ENCODE data around the gene MCOLN1.
"Not testable (repeated sequence)": the region's sequence is repeated elsewhere in the genome, so short reads cannot be mapped to it uniquely, and the experiment has no call there.

MCOLN1 gene

DNA sequence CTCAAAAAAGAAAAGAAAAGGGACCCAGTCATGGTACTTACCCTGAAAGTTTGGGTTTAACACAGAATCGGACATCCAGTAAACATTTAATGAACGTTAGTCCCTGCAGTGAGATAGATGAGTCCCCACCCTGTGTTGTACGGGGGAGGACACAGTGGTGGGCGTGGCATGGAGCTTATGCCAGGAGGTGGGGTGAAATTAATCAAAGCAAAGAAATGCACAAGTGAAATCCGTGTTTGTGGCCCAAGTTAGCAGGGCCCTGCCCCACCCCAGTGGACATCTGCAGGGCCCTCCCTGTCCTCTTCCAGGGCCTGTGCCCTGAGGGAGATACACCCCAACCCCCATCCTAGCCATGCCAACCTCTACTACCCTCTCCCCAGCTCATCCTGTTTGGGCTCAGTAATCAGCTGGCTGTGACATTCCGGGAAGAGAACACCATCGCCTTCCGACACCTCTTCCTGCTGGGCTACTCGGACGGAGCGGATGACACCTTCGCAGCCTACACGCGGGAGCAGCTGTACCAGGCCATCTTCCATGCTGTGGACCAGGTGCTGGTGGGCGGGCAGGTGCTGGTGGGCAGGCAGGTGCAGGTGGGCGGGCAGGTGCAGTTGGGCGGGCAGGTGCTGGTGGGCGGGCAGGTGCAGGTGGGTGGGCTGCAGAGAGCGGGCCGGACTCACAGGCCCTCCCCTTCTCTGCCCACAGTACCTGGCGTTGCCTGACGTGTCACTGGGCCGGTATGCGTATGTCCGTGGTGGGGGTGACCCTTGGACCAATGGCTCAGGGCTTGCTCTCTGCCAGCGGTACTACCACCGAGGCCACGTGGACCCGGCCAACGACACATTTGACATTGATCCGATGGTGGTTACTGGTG lies 3.9 kb downstream of the MCOLN1 start:
- no peak for DNase-seq

DNA sequence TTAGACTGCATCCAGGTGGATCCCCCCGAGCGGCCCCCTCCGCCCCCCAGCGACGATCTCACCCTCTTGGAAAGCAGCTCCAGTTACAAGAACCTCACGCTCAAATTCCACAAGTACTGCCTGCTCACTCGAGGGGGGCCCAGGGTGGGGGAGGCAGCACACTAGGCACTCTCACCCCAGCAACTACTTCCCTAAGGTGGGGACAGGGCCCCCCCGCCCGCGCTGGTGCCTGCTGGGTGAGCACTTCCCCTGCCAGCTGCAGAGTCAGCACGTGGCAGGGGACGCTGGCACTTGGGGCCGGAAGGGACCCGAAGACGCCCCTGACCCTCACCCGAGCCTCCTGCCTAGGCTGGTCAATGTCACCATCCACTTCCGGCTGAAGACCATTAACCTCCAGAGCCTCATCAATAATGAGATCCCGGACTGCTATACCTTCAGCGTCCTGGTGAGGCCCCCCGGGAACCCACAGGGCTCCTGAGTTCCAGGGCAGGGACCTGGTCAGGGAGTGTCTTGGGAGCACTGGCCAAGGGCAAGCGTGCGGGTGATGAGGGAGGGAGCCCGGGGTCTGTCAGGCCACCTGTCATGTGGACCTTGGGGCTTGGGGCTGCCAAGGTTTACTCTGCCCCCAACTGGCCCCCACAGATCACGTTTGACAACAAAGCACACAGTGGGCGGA lies 5.2 kb downstream of the MCOLN1 start:
- DNase-seq = no peak

DNA sequence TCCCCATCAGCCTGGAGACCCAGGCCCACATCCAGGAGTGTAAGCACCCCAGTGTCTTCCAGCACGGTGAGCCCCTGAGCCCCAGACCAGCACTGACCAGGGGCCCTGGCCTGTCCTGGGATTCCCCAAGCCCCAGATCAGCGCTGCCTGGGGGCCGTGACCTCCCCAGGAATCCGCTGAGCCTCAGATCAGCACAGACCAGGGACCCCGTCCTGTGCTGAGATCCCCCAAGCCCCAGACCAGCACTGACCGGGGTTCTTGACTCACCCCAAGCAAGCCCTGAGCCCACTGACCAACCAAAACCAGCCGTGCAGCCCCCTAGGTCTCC lies 5.7 kb downstream of the MCOLN1 start:
- no peak for DNase-seq

DNA sequence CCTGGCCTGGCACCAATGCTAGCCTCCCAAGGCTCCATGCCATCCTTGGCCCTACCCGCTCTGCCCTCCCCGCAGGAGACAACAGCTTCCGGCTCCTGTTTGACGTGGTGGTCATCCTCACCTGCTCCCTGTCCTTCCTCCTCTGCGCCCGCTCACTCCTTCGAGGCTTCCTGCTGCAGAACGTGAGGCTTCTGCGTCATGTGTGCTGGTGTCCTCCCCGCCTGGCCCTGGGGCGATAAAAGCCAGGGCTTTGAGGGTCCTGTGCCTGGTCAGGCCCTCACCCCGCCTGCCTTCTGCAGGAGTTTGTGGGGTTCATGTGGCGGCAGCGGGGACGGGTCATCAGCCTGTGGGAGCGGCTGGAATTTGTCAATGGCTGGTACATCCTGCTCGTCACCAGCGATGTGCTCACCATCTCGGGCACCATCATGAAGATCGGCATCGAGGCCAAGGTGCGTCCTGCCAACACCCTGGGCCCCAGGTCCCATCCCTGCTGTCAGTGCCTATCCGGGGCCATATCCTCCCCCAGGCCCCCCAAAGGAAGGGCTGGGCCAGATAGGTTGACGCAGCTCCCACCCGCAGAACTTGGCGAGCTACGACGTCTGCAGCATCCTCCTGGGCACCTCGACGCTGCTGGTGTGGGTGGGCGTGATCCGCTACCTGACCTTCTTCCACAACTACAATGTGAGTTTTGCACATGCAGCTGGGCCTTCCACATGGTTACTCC lies 6.3 kb downstream of the MCOLN1 start:
- DNase-seq = no peak

DNA sequence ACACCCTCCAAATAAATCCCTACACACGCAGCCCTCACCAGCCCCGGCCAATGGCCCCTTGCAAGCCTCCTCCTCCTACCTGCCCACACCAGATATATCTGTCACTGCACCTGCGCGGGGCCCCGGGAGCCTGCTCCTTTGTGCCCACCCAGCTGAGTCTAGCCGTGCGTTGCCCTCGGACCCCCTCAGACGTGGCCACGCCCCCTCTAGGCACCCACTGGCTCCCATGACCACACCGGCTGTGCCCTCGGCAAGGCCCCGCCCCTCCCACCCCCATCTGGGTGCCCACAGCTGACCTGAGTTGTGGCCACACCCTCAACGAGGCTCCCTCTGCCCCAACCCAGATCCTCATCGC lies 6.8 kb downstream of the MCOLN1 start:
- DNase-seq = no peak

DNA sequence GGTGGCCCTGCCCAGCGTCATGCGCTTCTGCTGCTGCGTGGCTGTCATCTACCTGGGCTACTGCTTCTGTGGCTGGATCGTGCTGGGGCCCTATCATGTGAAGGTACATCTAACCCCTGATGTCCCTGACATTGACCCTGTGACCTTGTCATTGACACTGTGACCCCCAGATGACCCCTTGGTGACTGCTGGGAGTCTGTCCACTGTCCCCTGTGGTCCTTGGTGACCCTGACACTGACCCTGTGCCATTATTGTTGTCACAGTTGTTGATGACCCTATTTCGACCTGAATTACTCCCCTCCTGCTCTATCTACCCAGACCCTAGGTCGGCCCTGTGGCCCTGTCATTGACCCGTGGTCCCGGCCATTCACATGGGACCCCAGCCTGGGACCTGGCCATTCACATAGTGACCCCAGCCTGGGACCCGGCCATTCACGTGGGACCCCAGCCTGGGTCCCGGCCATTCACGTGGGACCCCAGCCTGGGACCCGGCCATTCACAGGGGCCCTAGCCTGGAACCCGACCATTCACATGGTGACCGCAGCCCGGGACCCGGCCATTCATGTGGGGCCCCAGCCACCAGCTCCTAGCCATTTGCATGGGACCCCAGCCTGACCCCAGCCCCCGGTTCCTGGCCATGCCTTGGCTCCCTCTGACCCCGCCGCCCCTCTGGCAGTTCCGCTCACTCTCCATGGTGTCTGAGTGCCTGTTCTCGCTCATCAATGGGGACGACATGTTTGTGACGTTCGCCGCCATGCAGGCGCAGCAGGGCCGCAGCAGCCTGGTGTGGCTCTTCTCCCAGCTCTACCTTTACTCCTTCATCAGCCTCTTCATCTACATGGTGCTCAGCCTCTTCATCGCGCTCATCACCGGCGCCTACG lies 7.4 kb downstream of the MCOLN1 start:
- no peak for DNase-seq

DNA sequence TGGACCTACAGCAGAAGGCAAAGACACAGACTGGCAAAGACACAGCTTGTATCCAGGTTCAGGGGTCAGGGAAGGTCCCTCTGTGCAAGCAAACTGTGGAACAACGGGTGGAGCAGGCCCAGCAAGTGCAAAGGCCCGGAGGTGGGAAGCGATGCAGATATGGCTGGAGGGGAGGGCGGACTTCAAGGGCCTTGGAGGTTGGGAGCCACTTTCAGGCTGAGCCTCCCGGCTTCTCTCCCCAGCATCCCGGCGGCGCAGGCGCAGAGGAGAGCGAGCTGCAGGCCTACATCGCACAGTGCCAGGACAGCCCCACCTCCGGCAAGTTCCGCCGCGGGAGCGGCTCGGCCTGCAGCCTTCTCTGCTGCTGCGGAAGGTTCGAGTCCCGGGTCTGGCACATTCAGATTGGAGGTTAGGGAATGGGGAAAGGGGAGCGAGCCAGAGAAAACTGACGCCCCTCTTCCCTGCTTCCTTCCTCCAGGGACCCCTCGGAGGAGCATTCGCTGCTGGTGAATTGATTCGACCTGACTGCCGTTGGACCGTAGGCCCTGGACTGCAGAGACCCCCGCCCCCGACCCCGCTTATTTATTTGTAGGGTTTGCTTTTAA lies 11.0 kb downstream of the MCOLN1 start:
- peak; percentile 53 for DNase-seq

DNA sequence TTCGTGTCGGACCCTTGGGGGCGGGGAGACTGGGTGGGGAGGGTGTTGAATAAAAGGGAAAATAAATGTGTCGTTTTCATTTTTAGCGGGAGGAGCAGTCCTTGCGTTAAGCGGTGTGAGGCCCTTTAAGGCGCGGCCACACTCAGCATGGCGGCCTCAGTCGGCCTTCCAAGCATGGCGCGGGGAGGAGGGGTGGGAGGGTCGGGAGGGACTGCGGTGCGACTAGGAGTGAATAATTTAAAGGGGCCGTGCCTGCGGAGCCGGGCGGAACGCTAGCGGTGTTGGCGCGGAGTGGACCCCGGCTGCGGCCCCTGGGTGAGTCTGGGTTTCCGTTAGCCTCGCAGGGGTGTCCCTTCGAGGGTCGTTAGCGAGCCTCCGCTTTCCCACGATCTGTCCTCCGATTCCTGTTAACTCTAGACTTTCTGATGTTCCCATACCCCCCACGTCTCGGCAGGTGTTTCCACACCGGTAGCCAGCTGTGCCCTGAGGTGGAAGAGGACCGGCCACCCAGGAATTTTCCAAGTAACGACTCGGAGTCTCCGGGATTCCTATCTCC lies 11.6 kb downstream of the MCOLN1 start:
- DNase-seq = peak; percentile 61

DNA sequence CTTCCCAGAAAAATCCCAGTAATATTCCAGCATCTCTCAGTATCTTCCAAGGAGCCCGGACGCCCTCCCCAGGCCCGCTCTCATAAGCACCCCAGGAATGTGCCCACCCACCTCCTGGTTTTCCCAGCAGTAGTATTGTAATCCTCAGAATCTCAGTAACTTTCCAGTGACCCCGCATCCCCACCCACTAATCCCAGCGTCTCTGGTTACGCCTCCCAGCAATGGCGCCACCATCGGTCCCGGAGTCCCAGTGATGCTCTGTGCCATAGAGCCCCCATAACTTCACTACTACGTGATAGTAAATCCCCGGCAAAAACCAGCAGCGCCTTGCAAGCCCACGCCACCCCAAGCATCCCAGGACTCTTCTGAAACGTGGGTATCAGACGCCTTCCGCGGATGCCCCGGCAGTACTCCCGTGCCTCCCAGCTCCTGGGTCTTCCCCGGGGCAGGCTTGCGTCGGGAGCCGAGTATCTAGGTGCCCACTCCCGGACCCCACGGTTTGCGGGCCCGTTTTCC lies 12.2 kb downstream of the MCOLN1 start:
- DNase-seq = peak; percentile 23

DNA sequence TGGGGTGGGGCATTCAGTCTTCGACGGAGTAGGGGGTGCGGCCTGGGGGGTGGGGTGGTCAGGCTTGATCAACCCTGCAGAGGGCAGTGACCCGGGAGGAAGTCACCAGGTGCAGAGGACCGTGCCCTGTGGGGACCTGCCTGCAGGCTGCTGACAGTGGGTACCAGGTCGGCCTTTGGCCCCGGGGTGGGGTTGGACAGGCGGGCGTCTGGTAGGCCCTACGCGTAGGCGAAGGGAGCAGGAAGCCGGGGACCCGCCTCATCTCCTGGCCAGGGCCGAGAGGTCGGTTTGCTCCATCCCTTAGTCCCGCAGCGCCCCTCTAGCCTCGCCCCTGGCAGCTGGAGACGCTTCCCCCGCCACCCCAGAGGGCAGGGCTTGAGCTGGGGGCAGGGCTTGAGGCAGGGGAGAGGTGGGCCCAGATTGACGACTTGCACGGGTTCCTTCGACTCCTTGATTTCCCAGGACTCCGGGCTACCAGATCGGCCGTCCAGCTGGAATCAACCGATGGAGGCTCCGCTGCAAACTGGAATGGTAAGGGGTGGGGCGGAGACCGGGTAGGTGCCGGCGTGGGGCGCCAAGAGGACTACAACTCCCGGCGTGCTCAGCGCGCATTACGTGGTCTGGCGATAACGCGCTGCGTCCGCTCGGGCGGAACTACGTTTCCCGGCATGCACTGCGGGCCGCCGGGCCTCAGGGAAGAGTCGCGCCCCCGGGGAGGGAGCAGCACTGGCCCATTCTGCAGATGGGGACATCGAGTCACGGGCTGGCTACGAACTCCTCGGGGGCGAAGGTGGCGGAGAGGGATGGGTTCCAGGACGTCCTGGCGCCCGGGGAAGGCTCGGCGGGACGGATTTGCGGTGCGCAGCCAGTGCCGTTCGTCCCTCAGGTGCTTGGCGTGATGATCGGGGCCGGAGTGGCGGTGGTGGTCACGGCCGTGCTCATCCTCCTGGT lies 12.9 kb downstream of the MCOLN1 start, which contains the start of gene PNPLA6:
Gene PNPLA6, plus strand, starts transcription at position 671 of the 951 bp plus-strand sequence. Its CDS starts 72 bp downstream, at position 743.
- DNase-seq = peak; percentile 69

DNA sequence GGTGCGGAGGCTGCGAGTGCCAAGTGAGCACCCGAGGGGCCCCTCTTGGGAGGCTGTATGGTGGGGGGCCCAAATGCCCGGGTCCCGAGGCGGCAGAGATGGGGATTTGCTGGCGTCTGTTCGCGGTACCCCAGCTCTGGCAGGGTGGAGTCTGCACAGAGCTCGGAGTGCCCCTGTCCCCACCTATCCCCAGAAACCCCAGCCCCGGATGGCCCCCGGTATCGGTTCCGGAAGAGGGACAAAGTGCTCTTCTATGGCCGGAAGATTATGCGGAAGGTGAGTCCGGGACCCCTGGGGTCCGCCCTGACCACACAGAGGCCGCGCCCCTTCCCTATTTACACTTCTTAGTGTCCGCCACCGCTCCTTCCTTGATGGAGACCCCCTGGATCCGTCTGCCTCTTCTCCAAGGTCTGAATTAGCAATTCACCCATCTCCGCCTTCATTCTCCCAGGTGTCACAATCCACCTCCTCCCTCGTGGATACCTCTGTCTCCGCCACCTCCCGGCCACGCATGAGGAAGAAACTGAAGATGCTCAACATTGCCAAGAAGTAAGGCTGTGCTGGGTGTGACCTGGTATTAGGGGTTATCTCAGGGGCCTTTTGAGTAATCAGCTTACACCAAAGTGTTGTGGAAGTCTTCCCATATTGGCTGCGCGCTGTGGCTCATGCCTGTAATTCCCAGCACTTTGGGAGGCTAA lies 13.7 kb downstream of the MCOLN1 start:
- no peak for DNase-seq

DNA sequence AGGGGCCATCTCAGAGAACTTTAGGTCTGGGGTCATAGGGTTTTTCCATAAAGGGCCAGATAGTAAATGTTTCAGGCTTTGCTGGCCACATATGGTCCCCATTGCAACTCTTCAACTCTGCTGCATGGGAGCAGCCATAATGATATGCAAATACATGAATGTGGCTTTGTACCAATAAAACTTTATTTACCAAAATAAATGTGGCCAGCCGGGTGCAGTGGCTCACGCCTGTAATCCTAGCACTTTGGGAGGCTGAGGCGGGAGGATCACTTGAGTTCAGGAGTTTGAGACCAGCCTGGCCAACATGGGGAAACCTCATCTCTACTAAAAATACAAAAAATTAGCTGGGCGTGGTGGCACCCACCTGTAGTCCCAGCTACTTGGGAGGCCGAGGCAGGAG lies 16.6 kb downstream of the MCOLN1 start:
- DNase-seq = not testable (repeated sequence)

DNA sequence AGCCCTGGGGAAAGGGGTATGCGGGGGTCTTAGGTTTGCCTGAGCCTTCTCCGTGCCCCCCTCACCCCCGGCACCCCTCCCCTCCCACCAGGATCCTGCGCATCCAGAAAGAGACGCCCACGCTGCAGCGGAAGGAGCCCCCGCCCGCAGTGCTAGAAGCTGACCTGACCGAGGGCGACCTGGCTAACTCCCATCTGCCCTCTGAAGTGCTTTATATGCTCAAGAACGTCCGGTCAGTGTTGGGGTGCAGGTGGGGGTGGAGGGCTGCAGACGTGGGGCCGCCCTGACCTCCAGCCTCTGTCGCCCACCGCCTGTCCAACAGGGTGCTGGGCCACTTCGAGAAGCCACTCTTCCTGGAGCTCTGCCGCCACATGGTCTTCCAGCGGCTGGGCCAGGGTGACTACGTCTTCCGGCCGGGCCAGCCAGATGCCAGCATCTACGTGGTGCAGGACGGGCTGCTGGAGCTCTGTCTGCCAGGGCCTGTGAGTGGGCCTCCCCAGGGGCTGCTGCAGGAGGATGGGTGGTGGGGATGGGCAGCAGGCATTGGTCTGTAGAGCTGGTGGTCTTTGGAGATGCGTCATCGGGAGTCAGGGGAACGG lies 17.5 kb downstream of the MCOLN1 start:
- DNase-seq = no peak

DNA sequence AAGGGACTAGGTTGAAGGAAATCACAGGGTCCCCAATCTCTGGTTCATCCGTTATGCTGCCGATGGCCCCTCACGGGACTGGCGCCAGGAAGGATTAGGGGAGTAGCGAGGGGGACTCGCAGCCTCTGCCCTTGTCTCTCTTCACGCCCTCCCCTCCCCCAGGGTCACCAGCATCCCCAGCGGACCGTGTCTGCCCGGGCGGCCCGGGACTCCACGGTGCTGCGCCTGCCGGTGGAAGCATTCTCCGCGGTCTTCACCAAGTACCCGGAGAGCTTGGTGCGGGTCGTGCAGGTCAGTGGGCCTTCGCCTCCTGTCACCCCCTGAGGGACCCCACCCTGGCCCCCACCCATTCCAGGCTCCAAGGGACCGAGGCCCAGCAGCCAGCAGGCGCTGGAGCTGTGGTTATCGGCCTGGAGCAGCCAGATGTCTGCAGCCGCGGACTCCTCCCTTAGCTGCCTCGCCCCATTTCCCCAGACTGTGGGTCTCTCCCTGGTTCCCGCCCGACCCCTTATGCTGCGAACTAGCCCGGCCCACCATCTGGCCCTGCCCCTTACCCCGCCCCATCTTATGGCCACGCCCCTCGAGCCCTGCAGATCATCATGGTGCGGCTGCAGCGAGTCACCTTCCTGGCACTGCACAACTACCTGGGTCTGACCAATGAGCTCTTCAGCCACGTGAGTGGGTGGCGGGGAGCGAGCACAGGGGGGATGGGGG lies 18.5 kb downstream of the MCOLN1 start:
- DNase-seq = no peak

DNA sequence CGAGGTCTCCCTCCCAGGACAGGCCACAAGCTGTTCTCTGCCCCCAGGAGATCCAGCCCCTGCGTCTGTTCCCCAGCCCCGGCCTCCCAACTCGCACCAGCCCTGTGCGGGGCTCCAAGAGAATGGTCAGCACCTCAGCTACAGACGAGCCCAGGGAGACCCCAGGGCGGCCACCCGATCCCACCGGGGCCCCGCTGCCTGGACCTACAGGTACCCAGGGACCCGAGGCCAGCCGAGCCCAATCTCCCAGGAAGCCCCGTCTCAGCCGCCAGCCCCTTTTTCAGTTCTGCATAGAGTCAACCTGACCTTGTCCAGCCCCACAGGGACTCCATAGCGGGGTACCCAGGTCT lies 19.0 kb downstream of the MCOLN1 start:
- DNase-seq = no peak

DNA sequence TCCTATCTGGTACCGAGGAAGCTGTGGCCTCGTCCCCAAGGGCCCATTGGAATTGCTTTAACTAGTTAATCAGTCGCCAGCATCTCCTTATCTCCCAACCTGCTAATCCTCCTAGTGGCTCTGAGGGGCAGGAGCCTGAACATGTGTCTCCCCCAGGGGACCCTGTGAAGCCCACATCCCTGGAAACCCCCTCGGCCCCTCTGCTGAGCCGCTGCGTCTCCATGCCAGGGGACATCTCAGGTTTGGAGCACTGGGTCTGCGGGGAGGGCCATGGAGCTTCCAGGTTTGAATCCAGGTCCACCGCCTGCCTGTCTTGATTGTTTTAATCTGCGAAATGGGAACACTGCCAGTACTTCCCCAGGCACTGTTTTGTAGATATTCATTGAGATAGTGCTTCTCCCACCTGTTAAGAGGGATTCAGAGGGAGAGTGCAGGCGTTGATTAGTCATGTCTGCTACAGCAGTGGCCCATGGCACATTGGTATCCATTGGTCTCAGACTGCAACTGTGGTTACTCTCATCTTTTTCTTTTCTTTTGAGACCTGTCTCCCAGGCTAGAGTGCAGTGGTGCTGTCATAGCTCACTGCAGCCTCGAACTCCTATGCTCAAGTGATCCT lies 19.5 kb downstream of the MCOLN1 start:
- no peak for DNase-seq

DNA sequence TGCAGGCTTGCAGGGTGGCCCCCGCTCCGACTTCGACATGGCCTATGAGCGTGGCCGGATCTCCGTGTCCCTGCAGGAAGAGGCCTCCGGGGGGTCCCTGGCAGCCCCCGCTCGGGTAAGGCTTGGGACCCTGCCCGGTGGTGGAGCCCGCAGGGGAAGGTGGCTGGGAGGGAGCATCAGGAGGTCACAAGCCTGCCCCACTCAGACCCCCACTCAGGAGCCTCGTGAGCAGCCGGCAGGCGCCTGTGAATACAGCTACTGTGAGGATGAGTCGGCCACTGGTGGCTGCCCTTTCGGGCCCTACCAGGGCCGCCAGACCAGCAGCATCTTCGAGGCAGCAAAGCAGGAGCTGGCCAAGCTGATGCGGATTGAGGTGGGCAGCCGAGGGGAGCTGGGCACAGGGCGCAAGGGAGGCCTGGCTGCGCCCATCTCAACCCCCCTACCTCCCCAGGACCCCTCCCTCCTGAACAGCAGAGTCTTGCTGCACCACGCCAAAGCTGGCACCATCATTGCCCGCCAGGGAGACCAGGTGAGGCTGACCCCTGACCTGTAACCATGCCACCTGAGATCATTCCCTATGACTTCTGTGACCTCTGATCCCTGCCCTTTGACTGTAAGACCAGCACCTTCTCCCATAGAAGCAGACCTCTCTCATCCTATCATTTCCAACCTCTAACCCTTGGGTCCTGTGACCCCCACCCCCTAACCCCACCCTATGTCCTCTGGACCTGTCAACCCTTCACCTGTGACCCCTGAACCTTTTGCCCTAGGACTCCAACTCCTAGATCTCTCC lies 20.3 kb downstream of the MCOLN1 start:
- no peak for DNase-seq

DNA sequence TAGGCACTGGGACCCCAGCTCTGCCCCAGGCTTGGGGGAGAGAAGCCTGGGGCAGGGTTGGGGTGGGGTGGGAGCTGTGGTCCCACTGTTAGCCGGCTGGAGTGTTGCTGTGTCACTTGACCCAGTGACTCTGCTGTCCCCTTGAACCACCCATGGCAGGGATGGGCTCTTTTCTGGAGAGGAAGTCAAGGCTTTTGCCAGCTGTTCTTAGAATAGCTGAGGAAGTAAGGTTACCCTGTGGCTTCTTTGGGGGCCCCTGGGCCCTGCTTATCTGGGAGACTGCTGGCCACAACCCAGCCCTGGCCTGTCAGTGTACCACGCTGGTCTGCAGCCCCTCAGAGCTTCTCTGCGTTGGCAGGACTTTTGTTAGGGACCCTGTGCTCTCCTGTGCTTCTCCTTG lies 22.2 kb downstream of the MCOLN1 start:
- no peak for DNase-seq

Measured in NCI-H2227 treated with DMSO at 0.1 percent for 48 hours (cell line).